Ovary (tissue), 3 donors: ENCODE results near the gene ZNF100.

Experiments used
- CTCF ChIP-seq, 3 donors: fragments of 450-650 bp in 2 of 3; fragments of 200-600 bp in 1 of 3; IDR thresholded peaks; one replicate each; pipeline versions ENCODE4 v1.5.1 to v1.8.0; 2016 to 2022; ENCODE audit warnings: antibody characterized with exemption in 3 of 3, mild to moderate bottlenecking in 1 of 3
- EP300 ChIP-seq: sonication (generic); formaldehyde crosslinking; IDR thresholded peaks from one replicate; pipeline ENCODE4 v1.6.1; 2017; ENCODE audit warnings: antibody characterized with exemption
- POLR2A ChIP-seq: fragments of 450-650 bp; IDR thresholded peaks from one replicate; pipeline ENCODE4 v1.6.1; 2017; ENCODE audit warnings: antibody characterized with exemption, mild to moderate bottlenecking, moderate library complexity
- donor health status: DM: no; HTN: no; CAD: no.

- TF ChIP-seq CTCF (IDR thresholded peaks at IDR 0.05) (no peak), POLR2A (peak; percentile 37), EP300 (no peak)
Observed at GRCh38 chr19:21767065-21767800, at the start of gene ZNF100.
